Neuronal stem cell (in vitro differentiated cells): Measurements from ENCODE around the gene STK38L. TPM values are rescaled to one million over a fixed set of nuclear protein-coding genes. Genes with fewer than 3 reads are reported as not detected.
A peak's percentile ranks its signal among the peaks of the same experiment; 100 is the strongest.

Source experiments
- DNase-seq: peaks from one replicate; pipeline ENCODE4 v3.0.0-alpha.2; 2013; ENCODE audit warnings: low spot score
- H2AFZ ChIP-seq: one replicate; pipeline ENCODE4 v1.6.1; 2013; ENCODE audit warnings: mild to moderate bottlenecking, low read length, inconsistent platforms
- H2AK5ac ChIP-seq: 2 replicates; pipeline ENCODE4 v1.6.1; 2013; ENCODE audit warnings: low read depth, mild to moderate bottlenecking, inconsistent platforms, low read length, moderate library complexity, mixed read lengths
- H2BK120ac ChIP-seq: 2 replicates; pipeline ENCODE4 v1.6.1; 2013; ENCODE audit warnings: low read depth, mild to moderate bottlenecking, inconsistent platforms, low read length, moderate library complexity, mixed read lengths
- H2BK12ac ChIP-seq: one replicate; pipeline ENCODE4 v1.6.1; 2013; ENCODE audit warnings: low read length, inconsistent platforms
- H2BK15ac ChIP-seq: 2 replicates; pipeline ENCODE4 v1.6.1; 2013; ENCODE audit warnings: mild to moderate bottlenecking, low read length, inconsistent platforms, mixed read lengths
- H2BK5ac ChIP-seq: one replicate; pipeline ENCODE4 v1.6.1; 2013; ENCODE audit warnings: inconsistent platforms, mild to moderate bottlenecking, low read length, moderate library complexity
- H3K14ac ChIP-seq: one replicate; pipeline ENCODE4 v1.6.1; 2013; ENCODE audit warnings: low read length, inconsistent platforms
- H3K18ac ChIP-seq: 2 replicates; pipeline ENCODE4 v1.6.1; 2013; ENCODE audit warnings: low read length, inconsistent platforms
- H3K23ac ChIP-seq: 2 replicates; pipeline ENCODE4 v1.6.1; 2013; ENCODE audit warnings: low read depth, mild to moderate bottlenecking, mixed read lengths, low read length, inconsistent platforms; ENCODE audit not compliant: poor library complexity
- H3K27ac ChIP-seq: replicated peaks from 3 replicates; pipeline ENCODE4 v1.5.1; 2013; ENCODE audit warnings: low read length, inconsistent platforms
- H3K27me3 ChIP-seq, 3 experiments: 2 replicates each; pipeline ENCODE4 v1.6.1; 2013; ENCODE audit warnings: low read length in 3 of 3, mild to moderate bottlenecking in 2 of 3, inconsistent platforms in 1 of 3, low read depth in 1 of 3, mixed read lengths in 1 of 3, moderate library complexity in 1 of 3; ENCODE audit not compliant: control insufficient read depth in 3 of 3, insufficient read depth in 3 of 3
- H3K36me3 ChIP-seq, 2 donors: replicated peaks in 1 of 2; 2 replicates each; pipeline ENCODE4 v1.6.1; 2013; ENCODE audit warnings: low read length in 2 of 2; ENCODE audit not compliant: control insufficient read depth in 2 of 2, insufficient read depth in 2 of 2
- H3K4ac ChIP-seq: 2 replicates; pipeline ENCODE4 v1.6.1; 2013; ENCODE audit warnings: inconsistent platforms, mild to moderate bottlenecking, low read length, moderate library complexity
- H3K4me1 ChIP-seq, 2 donors: 1 replicate in 1 of 2; 2 replicates in 1 of 2; pipeline ENCODE4 v1.6.1; 2013; ENCODE audit warnings: low read length in 2 of 2, low read depth in 1 of 2; ENCODE audit not compliant: control insufficient read depth in 2 of 2, insufficient read depth in 1 of 2
- H3K4me2 ChIP-seq: one replicate; pipeline ENCODE4 v1.6.1; 2013; ENCODE audit warnings: mild to moderate bottlenecking, low read length, inconsistent platforms; ENCODE audit not compliant: insufficient read depth, poor library complexity, severe bottlenecking
- H3K4me3 ChIP-seq, 2 donors: 2 replicates each; pipeline ENCODE4 v1.5.1; 2013; ENCODE audit warnings: low read length in 2 of 2, mild to moderate bottlenecking in 2 of 2, inconsistent platforms in 1 of 2, moderate library complexity in 1 of 2
- H3K79me1 ChIP-seq: one replicate; pipeline ENCODE4 v1.6.1; 2013; ENCODE audit warnings: low read depth, mild to moderate bottlenecking, inconsistent platforms, low read length, moderate library complexity
- H3K9ac ChIP-seq: one replicate; pipeline ENCODE4 v1.6.1; 2013; ENCODE audit warnings: mild to moderate bottlenecking, low read depth, low read length, inconsistent platforms; ENCODE audit not compliant: poor library complexity
- H3K9me3 ChIP-seq, 2 donors: replicated peaks in 1 of 2; 2 replicates each; pipeline versions ENCODE3 to v1.6.1; 2013; ENCODE audit warnings: low read length in 2 of 2, mild to moderate bottlenecking in 2 of 2, inconsistent platforms in 1 of 2, low read depth in 1 of 2, mixed read lengths in 1 of 2, moderate library complexity in 1 of 2; ENCODE audit not compliant: control insufficient read depth in 2 of 2, insufficient read depth in 1 of 2
- H4K8ac ChIP-seq: one replicate; pipeline ENCODE4 v1.6.1; 2013; ENCODE audit warnings: low read depth, mild to moderate bottlenecking, inconsistent platforms, low read length, moderate library complexity
- H4K91ac ChIP-seq: one replicate; pipeline ENCODE4 v1.6.1; 2013; ENCODE audit warnings: low read length, low read depth, mild to moderate bottlenecking, inconsistent platforms; ENCODE audit not compliant: poor library complexity
- WGBS, 2 donors: extraction: QIAGEN DNeasy Blood & Tissue Kit; methylation state at CpG; one replicate each; pipeline ENCODE4 v1.1.7; 2013; ENCODE audit warnings: missing lambda C conversion rate in 2 of 2, mixed read lengths in 1 of 2; ENCODE audit not compliant: insufficient read length in 2 of 2, insufficient replicate concordance in 1 of 2; ENCODE audit errors: extremely low coverage in 2 of 2; 5-methylcytosine and 5-hydroxymethylcytosine counted together
- polyA plus RNA-seq, 2 experiments: library from polyadenylated mRNA; stranded (reverse); fragments of 200-250 nt; gene quantifications; one replicate each; pipeline ENCODE4 v1.2.3, GENCODE V29; 2013

The STK38L gene
- 20.8 TPM for polyA plus RNA-seq (2013, experiment 1 of 2)
- polyA plus RNA-seq (2013, experiment 2 of 2) = 23.7 TPM

DNA sequence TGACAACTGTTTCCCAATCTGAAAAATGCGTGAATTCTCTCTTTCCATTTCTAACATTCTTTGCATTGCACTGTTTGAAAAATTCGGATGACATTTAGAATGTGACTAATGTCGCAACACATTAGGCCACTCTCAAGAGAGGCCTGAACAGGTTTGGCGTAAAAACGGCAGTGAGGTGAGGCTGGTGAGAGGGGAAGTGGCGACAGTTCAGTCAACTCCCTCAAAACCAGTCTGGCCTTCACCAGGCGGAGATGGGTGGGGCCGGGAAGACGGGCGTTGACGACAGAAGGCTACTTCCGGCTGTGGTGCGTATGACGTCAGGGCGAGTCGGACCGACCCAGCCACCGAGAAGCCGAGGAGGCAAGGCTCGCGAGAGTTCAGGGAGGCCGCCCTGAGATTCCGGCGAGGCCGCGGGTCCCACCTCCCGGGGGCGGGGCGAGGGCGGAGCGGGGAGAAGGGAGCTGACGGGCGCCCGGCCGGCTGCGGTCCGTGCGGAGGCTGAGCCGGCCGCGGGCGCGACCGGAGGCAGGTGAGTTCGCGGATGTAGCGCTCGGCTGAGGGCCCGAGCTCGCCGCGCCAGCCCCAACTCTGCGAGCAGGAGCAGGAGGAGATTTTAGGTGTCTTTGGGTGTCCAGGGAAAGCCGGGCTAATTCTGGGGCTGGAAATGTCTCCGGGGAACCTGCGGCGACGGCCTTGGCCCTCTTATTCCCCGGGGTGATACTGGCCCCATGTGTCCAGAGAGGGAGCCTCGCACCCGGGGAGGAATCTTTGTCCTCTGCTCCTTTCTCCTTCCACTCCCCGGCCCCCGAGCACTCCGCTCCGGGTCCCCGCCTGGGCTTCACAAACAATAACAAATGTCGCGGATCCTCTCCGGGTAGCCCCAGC is at the start of gene STK38L:
Gene STK38L (plus strand): TSS at position 483 of the 885 bp plus-strand sequence. CDS start 53,435 bp downstream, outside the sequence.
- H3K4me2 ChIP-seq = peak within 1 kb of the TSS; percentile 56
- H3K27ac ChIP-seq = peak within 1 kb of the TSS; percentile 62
- H3K4ac ChIP-seq = no peak within 1 kb of the TSS
- no peak within 1 kb of the TSS for H2BK12ac ChIP-seq
- H2BK5ac ChIP-seq = no peak within 1 kb of the TSS
- peak within 1 kb of the TSS; percentile 83 for H4K8ac ChIP-seq
- peaks cover 3 to 11% of the 10 kb centered on the region in 2 donors for H3K4me1 ChIP-seq
- H3K18ac ChIP-seq = peak within 1 kb of the TSS; percentile 94
- H2BK120ac ChIP-seq = no peak within 1 kb of the TSS
- H3K27me3 ChIP-seq = peaks cover 0 to 2% (median 0%) of the 10 kb centered on the region in 3 experiments
- H3K14ac ChIP-seq = no peak within 1 kb of the TSS
- no peak within 1 kb of the TSS for H4K91ac ChIP-seq
- H3K9ac ChIP-seq = peak within 1 kb of the TSS; percentile 79
- WGBS, 2 donors = no CpG with 5 or more reads among the region's 69 CpGs
- no peak within 1 kb of the TSS for H2AK5ac ChIP-seq
- peak; percentile 87 for DNase-seq
- peak within 1 kb of the TSS; percentile 90 for H2AFZ ChIP-seq
- H3K23ac ChIP-seq = peak within 1 kb of the TSS; percentile 58
- no peaks in the 10 kb centered on the region for H3K9me3 ChIP-seq
- H2BK15ac ChIP-seq = no peak within 1 kb of the TSS
- H3K79me1 ChIP-seq = no peaks in the 10 kb centered on the region
- H3K4me3 ChIP-seq = peak within 1 kb of the TSS; percentile 70 to 95
- H3K36me3 ChIP-seq = no peaks in the 10 kb centered on the region

DNA sequence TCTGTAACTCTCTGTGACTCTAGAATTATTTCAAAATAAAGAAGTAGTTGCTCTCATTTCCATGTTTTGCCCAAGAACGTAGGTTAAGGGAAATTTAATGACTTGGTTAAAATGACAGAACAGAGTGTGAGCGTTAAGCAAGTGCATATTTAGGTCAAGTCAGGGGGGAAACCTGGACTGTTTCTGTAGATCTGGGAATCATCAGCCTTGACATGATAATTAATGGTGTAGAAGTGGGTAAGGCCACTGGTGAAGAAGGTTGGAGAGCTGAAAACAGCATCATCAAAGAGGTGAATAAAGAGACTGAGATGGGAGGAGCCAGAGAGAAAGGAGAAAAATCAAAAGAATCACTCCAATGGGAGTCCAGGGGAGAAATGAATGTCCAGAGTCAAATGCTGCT is 49.4 kb upstream of the STK38L start:
- no peak overlapping the region for H3K4ac ChIP-seq
- no peak overlapping the region for H3K4me3 ChIP-seq
- no peak overlapping the region for H4K8ac ChIP-seq
- H3K18ac ChIP-seq = no peak overlapping the region
- DNase-seq = no peak
- H3K4me2 ChIP-seq = no peak overlapping the region
- H4K91ac ChIP-seq = no peak overlapping the region
- no peak overlapping the region for H3K23ac ChIP-seq
- no peak overlapping the region for H3K14ac ChIP-seq
- no peaks in the 10 kb centered on the region for H3K27me3 ChIP-seq
- no peak overlapping the region for H2BK5ac ChIP-seq
- H3K9me3 ChIP-seq = no peaks in the 10 kb centered on the region
- H2BK12ac ChIP-seq = no peak overlapping the region
- H3K36me3 ChIP-seq = no peaks in the 10 kb centered on the region
- H2AK5ac ChIP-seq = no peak overlapping the region
- H2BK120ac ChIP-seq = no peak overlapping the region
- no peaks in the 10 kb centered on the region for H3K79me1 ChIP-seq
- WGBS, 2 donors = no CpG with 5 or more reads among the region's 2 CpGs
- peaks cover 2 to 8% of the 10 kb centered on the region in 2 donors for H3K4me1 ChIP-seq
- no peak overlapping the region for H2BK15ac ChIP-seq
- H3K9ac ChIP-seq = no peak overlapping the region
- H3K27ac ChIP-seq = no peak overlapping the region
- H2AFZ ChIP-seq = no peak overlapping the region

DNA sequence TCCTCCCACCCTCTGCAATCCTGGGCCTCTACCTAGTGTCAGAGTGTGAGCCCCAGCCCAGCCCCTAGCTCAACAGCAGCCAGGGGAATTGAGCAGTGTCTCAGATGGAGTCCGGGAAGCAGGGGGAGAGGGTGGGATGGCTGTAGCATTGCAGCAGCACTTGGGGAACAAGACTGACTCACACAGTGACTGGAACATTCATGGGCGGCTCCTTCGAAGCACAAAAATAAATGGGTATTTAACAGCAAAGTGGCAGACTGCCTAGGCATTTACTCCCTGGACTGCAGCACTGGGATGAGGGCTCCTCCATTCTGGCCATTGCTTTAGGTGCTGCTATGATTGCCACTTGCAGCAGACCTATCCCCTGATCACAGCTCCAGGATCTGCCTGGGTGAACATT is 46.0 kb upstream of the STK38L start:
- DNase-seq = no peak
- no peak overlapping the region for H3K4me3 ChIP-seq
- H3K23ac ChIP-seq = no peak overlapping the region
- H4K8ac ChIP-seq = no peak overlapping the region
- no peaks in the 10 kb centered on the region for H3K27me3 ChIP-seq
- H3K27ac ChIP-seq = no peak overlapping the region
- no CpG with 5 or more reads among the region's 3 CpGs for WGBS, 2 donors
- peaks cover 2 to 8% of the 10 kb centered on the region in 2 donors for H3K4me1 ChIP-seq
- no peak overlapping the region for H3K14ac ChIP-seq
- H2BK5ac ChIP-seq = no peak overlapping the region
- H3K79me1 ChIP-seq = no peaks in the 10 kb centered on the region
- peak overlapping the region; percentile 52 for H3K18ac ChIP-seq
- H3K9ac ChIP-seq = no peak overlapping the region
- no peak overlapping the region for H2BK12ac ChIP-seq
- H3K9me3 ChIP-seq = no peaks in the 10 kb centered on the region
- H3K36me3 ChIP-seq = no peaks in the 10 kb centered on the region
- H2AFZ ChIP-seq = no peak overlapping the region
- no peak overlapping the region for H2BK120ac ChIP-seq
- H3K4ac ChIP-seq = no peak overlapping the region
- H2BK15ac ChIP-seq = no peak overlapping the region
- no peak overlapping the region for H2AK5ac ChIP-seq
- H3K4me2 ChIP-seq = no peak overlapping the region
- H4K91ac ChIP-seq = no peak overlapping the region

DNA sequence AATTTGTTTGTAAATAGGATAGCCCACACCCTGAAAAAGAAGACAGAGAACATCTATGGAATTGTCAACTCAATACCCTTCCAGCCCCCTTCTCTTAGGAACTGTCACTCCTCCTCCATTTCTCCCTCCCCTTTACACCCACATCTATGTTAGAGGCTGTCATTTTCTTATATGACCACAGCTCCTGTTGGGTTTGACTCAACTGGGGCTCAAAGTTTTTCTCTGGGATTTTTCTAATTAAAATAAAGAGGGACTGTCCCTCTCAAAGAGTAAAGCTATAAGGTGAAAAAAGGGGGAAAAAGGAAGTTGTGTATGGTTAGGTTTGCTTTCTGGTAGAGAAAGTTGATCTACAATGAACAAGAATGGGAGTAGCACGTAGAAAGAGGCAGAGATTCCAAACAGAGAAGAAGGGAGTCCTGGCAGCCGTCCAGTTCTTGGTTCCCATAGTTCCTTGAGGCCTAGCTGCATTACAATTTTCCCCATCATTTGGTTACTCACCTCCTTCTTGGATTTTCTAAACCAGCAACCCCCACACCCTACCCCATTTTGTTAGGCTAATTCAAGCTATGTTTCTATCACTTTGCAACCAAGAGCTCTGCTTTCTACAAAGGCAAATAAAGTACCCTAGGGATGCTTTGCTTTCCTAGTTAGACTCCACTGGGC is 44.3 kb upstream of the STK38L start:
- Histone ChIP-seq H3K18ac (no peak overlapping the region), H3K9me3 (no peaks in the 10 kb centered on the region), H3K4me1 (peaks cover 0 to 2% of the 10 kb centered on the region in 2 donors), H3K4me3 (no peak overlapping the region), H2AK5ac (no peak overlapping the region), H4K8ac (no peak overlapping the region), H2BK120ac (no peak overlapping the region), H3K27me3 (no peaks in the 10 kb centered on the region), H3K9ac (no peak overlapping the region), H3K23ac (no peak overlapping the region), H3K36me3 (no peaks in the 10 kb centered on the region), H3K4ac (no peak overlapping the region), H3K14ac (no peak overlapping the region), H2BK12ac (no peak overlapping the region), H3K27ac (no peak overlapping the region), H2BK15ac (no peak overlapping the region), H3K4me2 (no peak overlapping the region), H3K79me1 (no peaks in the 10 kb centered on the region), H4K91ac (no peak overlapping the region), H2AFZ (no peak overlapping the region), H2BK5ac (no peak overlapping the region)
- no peak for DNase-seq
- no CpG with 5 or more reads among the region's 2 CpGs for WGBS, 2 donors
